Measurements from ENCODE around the gene ZBTB48.

The ZBTB48 gene

GRCh38 chr1:6574025-6574620, 5.7 kb upstream of the ZBTB48 start:
- DNase-seq, result no peak

- DNase-seq, result no peak
Measured at GRCh38 chr1:6574818-6575217, 5.0 kb upstream of the ZBTB48 start.

DNA sequence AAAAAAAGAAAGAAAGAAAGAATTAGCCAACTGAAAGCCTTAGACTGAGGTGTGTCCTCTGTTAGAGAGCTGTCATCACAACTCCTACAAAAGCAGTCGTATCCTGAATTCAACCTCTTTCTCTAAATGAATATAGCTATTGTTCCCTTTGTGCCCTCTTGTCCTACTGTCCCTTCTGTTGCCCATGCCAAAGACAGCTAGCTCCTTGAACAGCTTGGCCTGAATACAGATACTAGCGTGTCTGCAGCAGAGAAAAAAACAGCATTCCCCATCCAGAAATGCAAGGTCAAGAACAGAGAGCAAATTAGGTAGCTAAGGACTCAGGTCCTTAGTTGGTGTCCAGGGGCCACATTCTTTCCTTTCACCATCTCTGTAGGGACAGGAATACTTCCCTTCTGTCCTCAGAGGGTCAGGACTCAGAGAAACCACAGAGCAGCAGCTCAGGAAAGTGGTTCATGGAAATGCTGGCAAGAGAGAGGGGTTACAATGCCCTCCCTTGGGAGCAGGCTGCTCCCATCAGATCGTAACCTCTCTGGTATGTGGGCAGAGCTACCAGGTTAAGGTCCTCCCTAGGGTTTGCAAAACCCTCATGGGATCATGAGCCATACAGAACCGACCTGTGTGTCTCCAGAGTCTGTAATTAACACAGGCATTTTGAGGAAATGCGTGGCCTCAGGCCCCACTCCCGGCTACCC, 1.8 kb upstream of the ZBTB48 start:
- DNase-seq, result no peak

DNA sequence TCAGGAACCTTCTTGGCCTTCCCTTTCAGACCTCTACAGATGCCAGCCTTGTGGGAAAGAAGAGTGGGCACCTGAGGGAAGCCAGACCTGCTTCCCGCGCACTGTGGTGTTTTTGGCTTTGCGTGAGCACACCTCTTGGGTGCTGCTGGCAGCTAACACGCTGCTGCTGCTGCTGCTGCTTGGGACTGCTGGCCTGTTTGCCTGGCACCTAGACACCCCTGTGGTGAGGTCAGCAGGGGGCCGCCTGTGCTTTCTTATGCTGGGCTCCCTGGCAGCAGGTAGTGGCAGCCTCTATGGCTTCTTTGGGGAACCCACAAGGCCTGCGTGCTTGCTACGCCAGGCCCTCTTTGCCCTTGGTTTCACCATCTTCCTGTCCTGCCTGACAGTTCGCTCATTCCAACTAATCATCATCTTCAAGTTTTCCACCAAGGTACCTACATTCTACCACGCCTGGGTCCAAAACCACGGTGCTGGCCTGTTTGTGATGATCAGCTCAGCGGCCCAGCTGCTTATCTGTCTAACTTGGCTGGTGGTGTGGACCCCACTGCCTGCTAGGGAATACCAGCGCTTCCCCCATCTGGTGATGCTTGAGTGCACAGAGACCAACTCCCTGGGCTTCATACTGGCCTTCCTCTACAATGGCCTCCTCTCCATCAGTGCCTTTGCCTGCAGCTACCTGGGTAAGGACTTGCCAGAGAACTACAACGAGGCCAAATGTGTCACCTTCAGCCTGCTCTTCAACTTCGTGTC, 995 bp upstream of the ZBTB48 start:
- DNase-seq, result no peak

DNA sequence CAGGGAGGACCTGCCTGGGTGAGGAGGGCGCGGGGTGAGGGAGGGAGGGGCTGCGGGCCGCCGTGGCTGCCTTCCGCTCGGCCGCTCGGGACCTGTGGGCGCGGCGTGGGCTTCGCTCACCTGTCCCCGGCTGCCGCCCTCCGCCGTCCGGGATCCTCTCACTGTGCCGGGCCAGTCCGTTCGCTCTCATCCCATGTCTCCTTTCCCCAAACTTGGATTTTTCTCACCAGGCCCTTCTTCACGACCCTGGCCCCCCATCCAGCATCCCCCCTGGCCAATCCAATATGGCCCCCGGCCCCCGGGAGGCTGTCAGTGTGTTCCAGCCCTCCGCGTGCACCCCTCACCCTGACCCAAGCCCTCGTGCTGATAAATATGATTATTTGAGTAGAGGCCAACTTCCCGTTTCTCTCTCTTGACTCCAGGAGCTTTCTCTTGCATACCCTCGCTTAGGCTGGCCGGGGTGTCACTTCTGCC, 362 bp downstream of the ZBTB48 start:
- no peak for DNase-seq

GRCh38 chr1:6580593-6581409, 1.0 kb downstream of the ZBTB48 start:
- DNase-seq, result no peak

GRCh38 chr1:6581561-6582305, 1.9 kb downstream of the ZBTB48 start:
- DNase-seq, result no peak

GRCh38 chr1:6582370-6582769, 2.6 kb downstream of the ZBTB48 start:
- DNase-seq, result no peak

GRCh38 chr1:6584126-6585080, 4.6 kb downstream of the ZBTB48 start:
- DNase-seq, result no peak

DNA sequence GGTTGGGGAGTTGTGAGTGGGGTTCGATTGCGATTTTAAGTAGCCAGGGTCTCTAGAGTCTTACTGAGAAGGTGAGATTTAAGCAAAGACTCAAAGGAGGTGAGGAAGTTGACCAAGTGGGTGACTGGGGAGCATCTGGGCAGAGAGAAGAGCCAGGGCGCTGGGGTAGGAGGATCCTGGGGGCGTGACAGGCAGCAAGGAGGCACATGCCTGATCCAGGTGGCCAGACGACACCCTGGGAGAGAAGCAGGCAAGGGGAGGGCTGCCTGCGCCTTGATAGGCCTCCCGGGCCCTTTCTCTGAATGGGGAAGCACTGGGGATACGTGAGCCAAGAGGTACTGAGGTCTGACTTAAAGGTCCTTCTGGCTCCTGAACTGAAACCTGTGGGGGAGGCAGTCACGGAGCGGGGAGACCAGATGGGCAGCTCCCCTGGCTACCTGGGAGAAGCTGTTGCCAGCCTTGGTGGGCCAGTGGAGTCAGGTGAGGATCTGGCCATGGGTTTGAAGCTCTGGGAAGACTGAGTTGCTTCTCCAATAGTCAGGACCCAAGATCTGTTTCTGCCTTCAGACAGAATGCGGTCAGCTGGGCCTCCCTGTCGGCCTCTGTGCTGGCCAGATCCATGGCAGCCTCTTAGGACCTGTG, 5.4 kb downstream of the ZBTB48 start:
- no peak for DNase-seq

GRCh38 chr1:6585841-6586240, 6.0 kb downstream of the ZBTB48 start:
- DNase-seq, result no peak

DNA sequence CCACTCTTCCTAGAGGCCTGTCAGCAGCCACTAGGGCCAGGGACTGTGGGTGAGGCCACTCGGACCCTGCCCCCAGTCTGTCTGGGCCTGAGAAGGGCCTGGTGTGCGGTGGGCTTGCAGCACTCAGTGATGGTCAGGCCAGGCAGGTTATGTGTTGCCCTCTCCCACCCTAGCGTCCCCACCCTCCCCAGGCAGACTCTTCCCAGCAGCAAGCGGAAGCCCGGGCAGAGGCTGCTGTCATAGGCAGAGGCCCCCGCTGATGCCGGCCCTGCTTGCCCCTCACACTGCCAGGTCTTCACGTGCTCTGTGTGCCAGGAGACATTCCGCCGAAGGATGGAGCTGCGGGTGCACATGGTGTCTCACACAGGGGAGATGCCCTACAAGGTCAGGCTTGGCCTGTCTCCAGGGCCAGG, 6.6 kb downstream of the ZBTB48 start:
- no peak for DNase-seq

- no peak for DNase-seq
Measured at GRCh38 chr1:6587261-6588005, 7.6 kb downstream of the ZBTB48 start.

- DNase-seq, result no peak
Measured at GRCh38 chr1:6588128-6588892, 8.5 kb downstream of the ZBTB48 start.

- DNase-seq, result no peak
Measured at GRCh38 chr1:6588893-6589520, 9.2 kb downstream of the ZBTB48 start.

DNA sequence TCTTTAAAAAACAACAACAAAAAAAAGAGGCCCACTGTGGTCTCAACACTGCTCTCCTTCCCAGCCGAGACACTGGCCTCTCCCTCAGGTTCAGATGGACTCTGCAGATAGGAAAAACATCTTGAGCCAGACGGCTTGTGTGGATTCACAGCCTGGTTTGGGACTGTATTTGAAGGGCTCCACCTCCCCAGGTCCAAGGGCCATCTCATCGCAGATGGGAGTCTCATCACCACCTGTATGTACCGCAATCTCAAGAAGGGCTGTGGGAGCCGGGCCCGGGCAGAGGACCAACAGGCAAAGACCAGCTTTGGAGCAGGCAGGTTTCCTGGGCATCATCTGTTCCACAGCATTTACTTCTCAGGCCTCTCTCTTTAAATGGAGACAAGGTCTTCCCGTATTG, 10.3 kb downstream of the ZBTB48 start:
- DNase-seq, result no peak

- no peak for DNase-seq
Measured at GRCh38 chr1:6591222-6591621, 11.4 kb downstream of the ZBTB48 start.

DNA sequence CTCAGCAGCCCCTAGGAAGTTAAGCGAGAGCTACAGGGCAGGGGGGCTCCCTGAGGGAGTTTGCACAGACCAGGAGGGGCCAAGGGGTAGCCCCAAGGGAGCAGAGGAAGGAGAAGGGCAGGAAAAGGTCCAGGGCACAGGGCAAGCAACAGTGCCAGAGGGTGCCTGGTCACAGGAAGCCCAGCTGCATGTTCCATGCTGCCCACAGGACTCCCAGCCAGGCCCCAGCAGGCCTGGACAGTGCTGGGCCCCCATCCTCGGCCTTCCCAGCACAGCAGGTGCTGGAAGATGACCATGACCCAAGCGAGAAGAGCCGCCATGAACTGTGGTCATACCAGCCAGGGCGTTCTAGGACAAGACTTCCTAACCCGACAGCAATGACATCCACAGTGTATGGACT, 11.8 kb downstream of the ZBTB48 start:
- no peak for DNase-seq

GRCh38 chr1:6592441-6592840, 12.6 kb downstream of the ZBTB48 start:
- no peak for DNase-seq

Measured in activated naive CD4-positive, alpha-beta T cell (primary cell).